Measurements from ENCODE around the gene JUNB. TPM values are rescaled to one million over a fixed set of nuclear protein-coding genes. Genes with fewer than 3 reads are reported as not detected.
"Not testable (repeated sequence)": the region's sequence is repeated elsewhere in the genome, so short reads cannot be mapped to it uniquely, and the experiment has no call there.

Gene JUNB
- total RNA-seq, 2 experiments from 2014 or later, result 82.7 to 84.6 TPM

- no peaks in the 10 kb centered on the region for H3K27me3 Mint-ChIP-seq
- peak overlapping the region; percentile 87 for H3K27ac Mint-ChIP-seq
- no peak for ATAC-seq (ENCODE audit: low read depth)
- no peaks in the 10 kb centered on the region for H3K9me3 Mint-ChIP-seq
- peak overlapping the region; percentile 76 for H3K4me3 Mint-ChIP-seq
- POLR2A ChIA-PET, result interaction anchor here (0.6 to 9.6 kb wide), 9 partner anchors 15 to 353 kb away, joined by 3 to 361 read pairs (median 10); partner anchors contain the start of gene GET3
- peaks cover 1% of the 10 kb centered on the region for H3K36me3 Mint-ChIP-seq
- H3K4me1 Mint-ChIP-seq, result peaks cover 30% of the 10 kb centered on the region
- no peak for DNase-seq
Measured at GRCh38 chr19:12794196-12794941, 3.1 kb downstream of the JUNB start.

- Mint-ChIP-seq H3K27me3 (no peaks in the 10 kb centered on the region), H3K9me3 (no peaks in the 10 kb centered on the region), H3K27ac (peak overlapping the region; percentile 87), H3K4me1 (peaks cover 32% of the 10 kb centered on the region), H3K4me3 (peak overlapping the region; percentile 76), H3K36me3 (peaks cover 1% of the 10 kb centered on the region)
- no peak for DNase-seq
- no peak for ATAC-seq (ENCODE audit: low read depth)
- POLR2A ChIA-PET, result interaction anchor here (0.6 to 9.6 kb wide), 5 partner anchors 15 to 352 kb away, joined by 3 to 361 read pairs (median 11); no protein-coding TSS in a partner anchor
Measured at GRCh38 chr19:12794971-12795381, 3.7 kb downstream of the JUNB start.

GRCh38 chr19:12796146-12797071 lies 5.1 kb downstream of the JUNB start:
- DNase-seq (peak; percentile 80), ATAC-seq (ENCODE audit: low read depth) (no peak)
- H3K9me3 Mint-ChIP-seq, result no peaks in the 10 kb centered on the region
- peaks cover 4% of the 10 kb centered on the region for H3K36me3 Mint-ChIP-seq
- no peaks in the 10 kb centered on the region for H3K27me3 Mint-ChIP-seq
- H3K4me1 Mint-ChIP-seq, result peaks cover 28% of the 10 kb centered on the region
- POLR2A ChIA-PET, result interaction anchor here (0.6 to 9.6 kb wide), 8 partner anchors 10 to 80 kb away, joined by 3 to 361 read pairs (median 4); partner anchors contain the start of gene RNASEH2A
- peak overlapping the region; percentile 79 for H3K4me3 Mint-ChIP-seq
- H3K27ac Mint-ChIP-seq, result peak overlapping the region; percentile 82

GRCh38 chr19:12797141-12797587 lies 5.9 kb downstream of the JUNB start:
- Mint-ChIP-seq H3K27ac (no peak overlapping the region), H3K27me3 (no peaks in the 10 kb centered on the region), H3K4me3 (no peak overlapping the region), H3K36me3 (peaks cover 4% of the 10 kb centered on the region), H3K4me1 (peaks cover 29% of the 10 kb centered on the region), H3K9me3 (no peaks in the 10 kb centered on the region)
- DNase-seq (no peak), ATAC-seq (ENCODE audit: low read depth) (no peak)
- POLR2A ChIA-PET, result interaction anchor here (0.6 to 9.6 kb wide), 5 partner anchors 17 to 81 kb away, joined by 3 to 361 read pairs (median 4); no protein-coding TSS in a partner anchor

- H3K36me3 Mint-ChIP-seq; H3K4me3 Mint-ChIP-seq; ATAC-seq (ENCODE audit: low read depth); H3K27ac Mint-ChIP-seq; H3K9me3 Mint-ChIP-seq; DNase-seq; H3K27me3 Mint-ChIP-seq: not testable (repeated sequence)
- H3K4me1 Mint-ChIP-seq, result peaks cover 33% of the 10 kb centered on the region
- POLR2A ChIA-PET, result interaction anchor here (0.6 to 9.6 kb wide), 2 partner anchors 18 to 82 kb away, joined by 4 to 361 read pairs; no protein-coding TSS in a partner anchor
Measured at GRCh38 chr19:12797607-12798006, 6.3 kb downstream of the JUNB start.

- ATAC-seq (ENCODE audit: low read depth), result no peak
- Mint-ChIP-seq H3K36me3 (peaks cover 2% of the 10 kb centered on the region), H3K4me3 (peak overlapping the region; percentile 90), H3K4me1 (peaks cover 26% of the 10 kb centered on the region), H3K27ac (no peak overlapping the region), H3K27me3 (no peaks in the 10 kb centered on the region), H3K9me3 (no peaks in the 10 kb centered on the region)
- POLR2A ChIA-PET, result interaction anchor here (0.6 to 9.6 kb wide), 5 partner anchors 8 to 78 kb away, joined by 3 to 361 read pairs (median 10); partner anchors contain the start of gene JUNB
- DNase-seq, result no peak
Measured at GRCh38 chr19:12799742-12800465, 8.6 kb downstream of the JUNB start.

GRCh38 chr19:12800466-12800770 lies 9.1 kb downstream of the JUNB start:
- H3K9me3 Mint-ChIP-seq, result no peaks in the 10 kb centered on the region
- peaks cover 2% of the 10 kb centered on the region for H3K36me3 Mint-ChIP-seq
- POLR2A ChIA-PET, result interaction anchor here (0.6 to 2.9 kb wide), 7 partner anchors 9 to 352 kb away, joined by 3 to 25 read pairs (median 4); partner anchors contain the start of gene JUNB
- no peak for ATAC-seq (ENCODE audit: low read depth)
- H3K27ac Mint-ChIP-seq, result no peak overlapping the region
- peak overlapping the region; percentile 90 for H3K4me3 Mint-ChIP-seq
- H3K4me1 Mint-ChIP-seq, result peaks cover 25% of the 10 kb centered on the region
- no peaks in the 10 kb centered on the region for H3K27me3 Mint-ChIP-seq
- no peak for DNase-seq

GRCh38 chr19:12800923-12801465 lies 9.7 kb downstream of the JUNB start:
- ATAC-seq (ENCODE audit: low read depth), result peak; percentile 17
- H3K9me3 Mint-ChIP-seq, result no peaks in the 10 kb centered on the region
- peaks cover 23% of the 10 kb centered on the region for H3K4me1 Mint-ChIP-seq
- DNase-seq, result no peak
- H3K36me3 Mint-ChIP-seq, result peaks cover 2% of the 10 kb centered on the region
- peak overlapping the region; percentile 81 for H3K27ac Mint-ChIP-seq
- H3K27me3 Mint-ChIP-seq, result no peaks in the 10 kb centered on the region
- peak overlapping the region; percentile 90 for H3K4me3 Mint-ChIP-seq
- POLR2A ChIA-PET, result interaction anchor here (0.6 to 2.9 kb wide), 9 partner anchors 8 to 351 kb away, joined by 3 to 25 read pairs (median 4); partner anchors contain the start of gene JUNB

- no peaks in the 10 kb centered on the region for H3K9me3 Mint-ChIP-seq
- H3K27ac Mint-ChIP-seq, result peak within 1 kb of the TSS; percentile 81
- peak within 1 kb of the TSS; percentile 90 for H3K4me3 Mint-ChIP-seq
- peaks cover 5% of the 10 kb centered on the region for H3K36me3 Mint-ChIP-seq
- POLR2A ChIA-PET, result interaction anchor here (0.6 to 2.9 kb wide), 6 partner anchors 10 to 104 kb away, joined by 3 to 25 read pairs (median 4); partner anchors contain the start of gene JUNB
- peak; percentile 62 for ATAC-seq (ENCODE audit: low read depth)
- H3K27me3 Mint-ChIP-seq, result no peaks in the 10 kb centered on the region
- H3K4me1 Mint-ChIP-seq, result peaks cover 21% of the 10 kb centered on the region
- DNase-seq, result peak; percentile 87
Measured at GRCh38 chr19:12801466-12802266, 10.4 kb downstream of the JUNB start, which contains the start of the genes PRDX2 and THSD8. Gene PRDX2, minus strand, starts transcription at chr19:12801800. Its CDS starts 539 bp downstream, at chr19:12801261. Gene THSD8, plus strand, starts transcription at chr19:12802069. Its CDS starts 3 bp downstream, at chr19:12802072.

- DNase-seq (no peak), ATAC-seq (ENCODE audit: low read depth) (no peak)
- Mint-ChIP-seq H3K4me3 (peak overlapping the region; percentile 90), H3K27me3 (no peaks in the 10 kb centered on the region), H3K4me1 (peaks cover 23% of the 10 kb centered on the region), H3K9me3 (no peaks in the 10 kb centered on the region), H3K27ac (peak overlapping the region; percentile 34), H3K36me3 (peaks cover 5% of the 10 kb centered on the region)
- POLR2A ChIA-PET, result interaction anchor here (0.6 to 2.9 kb wide), 3 partner anchors 11 to 81 kb away, joined by 3 to 25 read pairs (median 3); partner anchors contain the start of gene JUNB
Measured at GRCh38 chr19:12802267-12803106, 11.2 kb downstream of the JUNB start.

GRCh38 chr19:12804051-12804450 lies 12.8 kb downstream of the JUNB start:
- POLR2A ChIA-PET, result interaction anchor here (0.6 to 1.2 kb wide), 3 partner anchors 11 to 70 kb away, joined by 3 to 4 read pairs (median 4); no protein-coding TSS in a partner anchor
- Mint-ChIP-seq H3K4me1 (peaks cover 27% of the 10 kb centered on the region), H3K27me3 (no peaks in the 10 kb centered on the region), H3K9me3 (no peaks in the 10 kb centered on the region), H3K36me3 (peaks cover 10% of the 10 kb centered on the region), H3K27ac (no peak overlapping the region), H3K4me3 (no peak overlapping the region)
- DNase-seq (no peak), ATAC-seq (ENCODE audit: low read depth) (no peak)

Measured in activated naive CD8-positive, alpha-beta T cell treated with anti-CD3 and anti-CD28 coated beads, Interleukin-2, amount 10 ng/mL, durations not matched to agents 7 days and 5 days (primary cell).